ENCODE results near the gene CYP2C9. TPM values are rescaled to one million over a fixed set of nuclear protein-coding genes. Genes with fewer than 3 reads are reported as not detected.

CYP2C9 gene
- total RNA-seq, 1 donor from 2014 or later = not detected

- Mint-ChIP-seq H3K4me3 (ENCODE audit: unreplicated experiment) (no peak overlapping the region), H3K27me3 (ENCODE audit: unreplicated experiment) (no peaks in the 10 kb centered on the region), H3K9me3 (ENCODE audit: unreplicated experiment) (no peaks in the 10 kb centered on the region), H3K27ac (ENCODE audit: unreplicated experiment) (no peak overlapping the region), H3K4me1 (ENCODE audit: unreplicated experiment) (no peaks in the 10 kb centered on the region), H3K36me3 (ENCODE audit: unreplicated experiment) (no peaks in the 10 kb centered on the region)
- no peak for DNase-seq (ENCODE audit: extremely low spot score, unreplicated experiment)
- TF ChIP-seq CTCF (IDR thresholded peaks at IDR 0.05) = no peak
Observed at GRCh38 chr10:94997741-94998174, 59.3 kb downstream of the CYP2C9 start.

DNA sequence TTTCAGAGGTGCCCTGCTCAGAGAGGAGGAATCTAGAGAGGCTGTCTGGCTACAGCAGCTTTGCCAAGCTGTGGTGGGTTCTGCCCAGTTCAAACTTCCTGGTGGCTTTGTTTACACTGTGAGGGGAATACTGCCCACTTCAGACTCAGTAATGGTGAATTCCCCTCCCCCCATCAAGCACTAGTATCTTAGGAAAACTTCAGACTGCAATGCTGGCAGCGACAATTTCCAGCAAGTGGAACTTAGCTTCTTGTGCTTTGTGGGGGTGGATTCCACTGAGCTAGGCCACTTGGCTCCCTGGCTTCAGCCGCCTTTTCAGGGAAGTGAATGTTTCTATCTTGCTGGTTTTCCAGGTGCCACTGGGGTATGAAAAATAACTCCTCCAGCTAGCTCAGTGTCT, 88.0 kb downstream of the CYP2C9 start:
- DNase-seq (ENCODE audit: extremely low spot score, unreplicated experiment) = no peak
- Mint-ChIP-seq H3K27me3 (ENCODE audit: unreplicated experiment) (no peaks in the 10 kb centered on the region), H3K9me3 (ENCODE audit: unreplicated experiment) (no peaks in the 10 kb centered on the region), H3K4me3 (ENCODE audit: unreplicated experiment) (no peak overlapping the region), H3K27ac (ENCODE audit: unreplicated experiment) (no peak overlapping the region), H3K36me3 (ENCODE audit: unreplicated experiment) (no peaks in the 10 kb centered on the region), H3K4me1 (ENCODE audit: unreplicated experiment) (no peaks in the 10 kb centered on the region)
- TF ChIP-seq CTCF (IDR thresholded peaks at IDR 0.05) = no peak

DNA sequence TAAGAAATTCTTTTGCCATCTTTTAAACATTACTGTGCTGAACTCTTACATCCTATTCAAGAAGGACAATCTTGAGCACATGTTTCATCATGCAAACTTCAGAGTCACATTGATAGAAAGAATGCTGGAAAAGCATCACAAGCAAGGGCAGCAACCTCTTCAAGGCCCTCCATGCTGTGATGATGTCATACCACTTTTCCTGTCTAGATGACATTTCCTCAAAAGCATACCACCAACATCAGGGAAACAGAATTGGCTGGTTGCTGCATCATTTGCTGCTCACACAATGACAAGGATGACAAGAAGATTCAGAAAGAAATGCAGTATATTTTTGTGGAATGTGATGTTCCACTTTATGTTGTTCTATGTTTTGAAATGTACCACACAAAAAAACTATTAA, 93.2 kb downstream of the CYP2C9 start:
- H3K4me1 Mint-ChIP-seq (ENCODE audit: unreplicated experiment) = no peaks in the 10 kb centered on the region
- no peaks in the 10 kb centered on the region for H3K27me3 Mint-ChIP-seq (ENCODE audit: unreplicated experiment)
- no peaks in the 10 kb centered on the region for H3K9me3 Mint-ChIP-seq (ENCODE audit: unreplicated experiment)
- no peaks in the 10 kb centered on the region for H3K36me3 Mint-ChIP-seq (ENCODE audit: unreplicated experiment)
- DNase-seq (ENCODE audit: extremely low spot score, unreplicated experiment) = no peak
- no peak overlapping the region for H3K27ac Mint-ChIP-seq (ENCODE audit: unreplicated experiment)
- no peak overlapping the region for H3K4me3 Mint-ChIP-seq (ENCODE audit: unreplicated experiment)
- no peak for TF ChIP-seq CTCF (IDR thresholded peaks at IDR 0.05)

GRCh38 chr10:95034401-95034800, 95.9 kb downstream of the CYP2C9 start:
- Mint-ChIP-seq H3K36me3 (ENCODE audit: unreplicated experiment) (no peaks in the 10 kb centered on the region), H3K27me3 (ENCODE audit: unreplicated experiment) (no peaks in the 10 kb centered on the region), H3K4me3 (ENCODE audit: unreplicated experiment) (no peak overlapping the region), H3K27ac (ENCODE audit: unreplicated experiment) (no peak overlapping the region), H3K4me1 (ENCODE audit: unreplicated experiment) (no peaks in the 10 kb centered on the region), H3K9me3 (ENCODE audit: unreplicated experiment) (no peaks in the 10 kb centered on the region)
- no peak for DNase-seq (ENCODE audit: extremely low spot score, unreplicated experiment)
- TF ChIP-seq CTCF (IDR thresholded peaks at IDR 0.05) = no peak

DNA sequence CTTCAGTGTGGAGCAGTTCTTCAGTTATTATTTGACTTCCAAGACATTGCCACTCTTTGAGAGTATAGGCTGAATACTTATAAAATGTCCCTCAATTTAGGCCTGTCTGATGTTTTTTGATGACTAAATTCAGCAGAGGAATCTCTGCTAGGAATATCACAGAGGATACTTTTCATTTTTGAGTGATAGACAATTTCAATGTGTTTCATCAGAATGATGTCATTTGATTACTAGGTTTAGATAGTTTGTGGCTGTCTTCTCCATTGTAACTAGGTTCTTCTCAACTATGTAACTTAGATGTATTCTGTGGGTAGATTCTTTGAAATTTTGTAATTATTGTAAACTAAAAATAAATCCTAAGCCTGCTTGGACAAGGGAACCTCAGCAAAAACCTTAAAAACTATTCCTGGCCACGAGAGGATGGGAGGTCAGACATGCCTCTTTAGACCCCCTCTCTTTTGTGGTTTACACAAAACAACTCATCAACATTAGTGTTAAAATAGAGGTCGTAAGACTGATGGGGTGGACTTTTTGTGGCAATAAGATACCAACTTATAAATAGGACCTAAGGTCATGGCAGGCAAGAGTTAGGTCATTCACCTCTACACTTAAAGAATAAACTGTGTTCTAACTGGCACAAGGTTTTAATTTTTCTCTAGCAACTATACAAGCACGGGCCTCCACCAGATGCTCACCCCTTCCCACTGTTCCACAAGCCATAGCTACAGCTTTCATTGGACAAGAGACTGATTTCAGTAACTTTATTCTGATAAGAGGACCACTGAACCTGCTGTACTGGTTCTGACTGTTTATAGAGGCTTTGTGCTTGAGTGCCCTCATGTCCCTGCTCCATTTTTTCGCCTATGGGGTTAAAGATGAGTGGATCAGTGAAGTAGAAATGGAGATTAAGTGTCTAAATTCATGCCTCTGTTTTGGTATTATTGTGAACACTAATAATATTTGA, 97.2 kb downstream of the CYP2C9 start:
- H3K4me1 Mint-ChIP-seq (ENCODE audit: unreplicated experiment) = no peaks in the 10 kb centered on the region
- no peaks in the 10 kb centered on the region for H3K36me3 Mint-ChIP-seq (ENCODE audit: unreplicated experiment)
- no peak overlapping the region for H3K27ac Mint-ChIP-seq (ENCODE audit: unreplicated experiment)
- H3K27me3 Mint-ChIP-seq (ENCODE audit: unreplicated experiment) = no peaks in the 10 kb centered on the region
- no peak for TF ChIP-seq CTCF (IDR thresholded peaks at IDR 0.05)
- H3K9me3 Mint-ChIP-seq (ENCODE audit: unreplicated experiment) = no peaks in the 10 kb centered on the region
- no peak for DNase-seq (ENCODE audit: extremely low spot score, unreplicated experiment)
- no peak overlapping the region for H3K4me3 Mint-ChIP-seq (ENCODE audit: unreplicated experiment)
